ENCODE data around the gene GMCL1.

DNA sequence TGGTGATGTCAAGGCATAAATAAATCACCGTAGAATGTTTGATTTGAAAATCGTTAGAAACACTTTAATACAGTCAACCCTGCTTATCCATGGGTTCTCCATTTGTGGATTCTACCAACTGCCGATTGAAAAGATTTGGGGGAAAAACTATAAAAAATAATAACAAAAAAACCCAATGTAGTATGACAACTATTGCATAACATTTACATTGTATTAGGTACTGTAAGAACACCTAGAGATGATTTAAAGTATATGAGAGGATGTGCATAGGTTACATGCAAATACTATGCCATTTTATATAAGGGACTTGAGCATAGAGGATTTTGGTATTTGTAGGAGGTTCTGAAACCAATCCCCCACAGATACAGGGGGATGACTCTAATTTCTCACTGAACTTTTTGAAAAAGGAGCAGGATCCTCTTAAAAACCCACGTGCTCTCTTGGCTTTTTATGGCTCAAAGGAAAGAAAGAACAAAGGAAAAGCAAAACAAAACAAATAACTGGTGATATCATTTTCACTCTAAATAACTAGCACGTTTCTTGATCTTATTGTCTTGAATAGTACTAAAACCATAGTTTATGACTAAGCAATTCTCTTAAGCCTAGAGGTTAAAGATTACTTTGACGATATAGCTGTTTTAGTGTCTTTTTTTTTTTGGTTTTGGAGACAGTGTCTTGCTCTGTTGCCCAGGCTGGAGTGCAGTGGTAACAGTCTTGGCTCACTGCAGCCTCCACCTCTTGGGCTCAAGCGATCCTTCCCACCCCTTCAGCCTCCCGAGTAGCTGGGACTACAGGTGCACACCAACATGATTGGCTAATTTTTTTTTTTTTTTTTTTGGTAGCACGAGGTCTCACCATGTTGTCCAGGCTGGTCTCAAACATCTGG, 17.0 kb downstream of the GMCL1 start:
- TF ChIP-seq RAD21 (IDR thresholded peaks at IDR 0.05; ENCODE audit: low read depth) = no peak
- TF ChIP-seq MAX (IDR thresholded peaks at IDR 0.05) = no peak
- no peak for TF ChIP-seq REST (IDR thresholded peaks at IDR 0.05; ENCODE audit: low read depth)
- no peak for TF ChIP-seq CEBPB (IDR thresholded peaks at IDR 0.05)
- TF ChIP-seq USF1 (IDR thresholded peaks at IDR 0.05) = no peak
- no peak for TF ChIP-seq TCF12 (IDR thresholded peaks at IDR 0.05; ENCODE audit: low read depth)
- no peak for TF ChIP-seq EP300 (IDR thresholded peaks at IDR 0.05; ENCODE audit: borderline replicate concordance)
- TF ChIP-seq NFIC (IDR thresholded peaks at IDR 0.05) = no peak
- no peak for TF ChIP-seq YY1 (IDR thresholded peaks at IDR 0.05; ENCODE audit: low read depth)
- TF ChIP-seq TAF1 (IDR thresholded peaks at IDR 0.05; ENCODE audit: low read depth) = no peak
- no peak for TF ChIP-seq TEAD4 (IDR thresholded peaks at IDR 0.05)
